HG03196 (cell line): ENCODE data around the gene RNF121.
"Not testable (repeated sequence)": the region's sequence is repeated elsewhere in the genome, so short reads cannot be mapped to it uniquely, and the experiment has no call there.

Source experiments
- ATAC-seq: cut with Tn5 transposase; IDR thresholded peaks from one replicate; pipeline ENCODE4 v1.9.1; 2021; ENCODE audit not compliant: unreplicated experiment

RNF121 gene

GRCh38 chr11:71928737-71929443, at the start of gene RNF121:
Gene RNF121 (plus strand): TSS chr11:71929046. CDS start chr11:71929062, 16 bp downstream.
- ATAC-seq = peak; percentile 64

GRCh38 chr11:71885806-71886205, 43.0 kb upstream of the RNF121 start:
- ATAC-seq = not testable (repeated sequence)

- not testable (repeated sequence) for ATAC-seq
Measured at GRCh38 chr11:71888335-71889010, 40.4 kb upstream of the RNF121 start.

- ATAC-seq = not testable (repeated sequence)
Measured at GRCh38 chr11:71889181-71889872, 39.5 kb upstream of the RNF121 start.

- ATAC-seq = no peak
Measured at GRCh38 chr11:71895961-71896360, 32.9 kb upstream of the RNF121 start.

- ATAC-seq = not testable (repeated sequence)
Measured at GRCh38 chr11:71901137-71901536, 27.7 kb upstream of the RNF121 start.

- ATAC-seq = no peak
Measured at GRCh38 chr11:71908218-71908617, 20.6 kb upstream of the RNF121 start.

- not testable (repeated sequence) for ATAC-seq
Measured at GRCh38 chr11:71910775-71911174, 18.1 kb upstream of the RNF121 start.

GRCh38 chr11:71911321-71911985, 17.4 kb upstream of the RNF121 start:
- not testable (repeated sequence) for ATAC-seq

GRCh38 chr11:71911986-71912340, 16.9 kb upstream of the RNF121 start:
- ATAC-seq = not testable (repeated sequence)

GRCh38 chr11:71913756-71914526, 14.9 kb upstream of the RNF121 start:
- ATAC-seq = no peak

- ATAC-seq = no peak
Measured at GRCh38 chr11:71914617-71915189, 14.1 kb upstream of the RNF121 start.

GRCh38 chr11:71917646-71918140, 11.2 kb upstream of the RNF121 start:
- no peak for ATAC-seq

GRCh38 chr11:71927820-71928736, 768 bp upstream of the RNF121 start, which contains the start of gene XNDC1N:
Gene XNDC1N (minus strand): TSS chr11:71928594. CDS start chr11:71923353, 5,241 bp downstream.
- peak; percentile 64 for ATAC-seq

GRCh38 chr11:71929491-71929890, 645 bp downstream of the RNF121 start:
- ATAC-seq = no peak

GRCh38 chr11:71930556-71931244, 1.9 kb downstream of the RNF121 start:
- ATAC-seq = no peak

GRCh38 chr11:71931245-71931602, 2.4 kb downstream of the RNF121 start:
- no peak for ATAC-seq
